ENCODE data around the gene DRD1.
A peak's percentile ranks its signal among the peaks of the same experiment; 100 is the strongest.
"Not testable (repeated sequence)": the region's sequence is repeated elsewhere in the genome, so short reads cannot be mapped to it uniquely, and the experiment has no call there.

Gene DRD1

DNA sequence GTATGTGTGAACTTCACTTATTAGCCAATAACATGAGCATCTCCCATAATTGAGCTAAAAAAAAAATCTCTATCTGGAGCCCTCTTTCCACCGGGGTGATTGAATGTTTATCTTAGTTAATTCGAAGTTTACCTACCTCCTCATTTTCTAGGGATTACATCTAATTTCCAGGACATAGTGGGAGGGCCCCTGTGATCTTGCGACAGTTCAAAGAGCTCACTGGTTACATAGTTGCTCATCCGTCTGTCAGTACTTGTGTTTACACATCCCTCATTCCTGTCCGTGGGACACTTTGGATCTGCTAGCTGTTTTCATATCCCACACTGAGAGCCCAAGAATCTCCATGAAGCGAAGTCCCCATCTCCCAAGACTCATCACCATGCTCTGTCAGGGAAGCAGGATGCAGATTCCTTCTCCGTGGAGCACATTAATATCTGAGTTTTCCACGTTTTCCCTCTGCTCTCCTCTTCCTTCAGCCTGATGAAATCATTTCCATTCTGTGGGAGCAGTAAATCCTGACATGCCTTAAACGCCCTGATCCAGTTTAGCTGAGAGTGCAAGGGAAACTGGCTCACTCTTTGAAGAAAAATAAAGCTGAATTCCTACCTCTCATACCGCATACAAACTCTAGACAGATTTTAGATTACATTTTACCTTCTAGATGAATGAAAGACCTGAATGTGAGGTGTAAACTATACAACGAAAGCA is 24.2 kb upstream of the DRD1 start:
- no peak for DNase-seq (ENCODE audit: low read depth)

DNA sequence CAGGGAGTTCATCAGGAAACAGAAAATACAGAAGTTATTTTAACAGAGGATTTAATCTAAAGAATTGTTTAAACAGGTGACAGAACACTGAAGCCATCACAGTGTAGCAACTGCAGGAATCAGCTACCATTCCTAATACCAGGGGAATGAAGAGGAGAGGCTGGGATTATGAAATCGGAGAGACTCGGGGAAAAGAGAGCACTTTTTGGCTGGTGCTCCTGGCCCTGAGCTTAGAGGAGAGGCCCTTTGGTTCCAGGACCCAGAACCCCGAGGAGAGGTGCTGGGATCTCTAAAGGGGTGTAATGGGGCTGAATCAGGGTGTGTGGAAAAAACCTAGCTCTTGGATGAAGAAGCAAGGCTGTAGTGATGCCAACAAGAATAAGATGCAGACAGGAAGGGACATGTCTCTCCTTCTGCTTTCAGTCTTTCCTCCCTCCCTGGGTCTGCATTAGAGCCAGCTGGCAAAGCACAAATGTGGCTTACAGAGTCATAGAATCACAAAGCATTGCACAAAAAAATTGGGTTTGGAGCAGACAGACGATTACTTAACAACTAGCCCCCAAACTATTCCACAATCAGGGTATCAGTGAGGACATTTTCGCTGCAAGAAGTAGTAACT is 22.8 kb upstream of the DRD1 start:
- no peak for DNase-seq (ENCODE audit: low read depth)

DNA sequence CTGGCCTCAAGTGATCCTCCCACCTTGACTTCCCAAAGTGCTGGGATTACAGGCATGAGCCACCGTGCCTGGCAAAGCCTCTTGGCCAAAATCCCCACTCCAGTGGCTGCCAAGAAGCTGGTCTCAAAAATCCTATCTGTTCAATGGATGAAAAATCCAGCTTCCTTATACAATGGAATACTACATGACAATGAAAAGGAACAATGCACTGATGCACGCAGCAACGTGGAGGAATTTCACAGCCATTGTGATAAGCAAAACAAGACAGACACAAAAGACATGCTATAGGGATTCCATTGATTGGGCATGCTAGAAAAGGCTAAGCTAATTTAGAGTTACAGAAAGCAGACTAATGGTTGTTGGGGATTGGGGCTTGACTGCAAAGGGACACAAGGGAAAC is 21.3 kb upstream of the DRD1 start:
- no peak for DNase-seq (ENCODE audit: low read depth)

DNA sequence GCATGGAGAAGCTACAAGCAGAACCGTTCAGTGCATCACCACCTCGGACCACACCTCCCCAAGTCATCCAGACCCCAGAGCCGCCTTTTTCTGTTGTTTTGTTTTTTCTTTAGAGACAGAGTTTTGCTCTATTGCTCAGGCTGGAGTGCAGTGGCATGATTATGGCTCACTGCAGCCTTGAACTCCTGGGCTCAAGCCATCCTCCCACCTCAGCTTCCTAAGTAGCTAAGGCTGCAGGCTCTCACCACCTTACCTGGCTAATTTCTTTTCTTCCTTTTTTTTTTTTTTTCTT is 20.9 kb upstream of the DRD1 start:
- DNase-seq (ENCODE audit: low read depth) = no peak

DNA sequence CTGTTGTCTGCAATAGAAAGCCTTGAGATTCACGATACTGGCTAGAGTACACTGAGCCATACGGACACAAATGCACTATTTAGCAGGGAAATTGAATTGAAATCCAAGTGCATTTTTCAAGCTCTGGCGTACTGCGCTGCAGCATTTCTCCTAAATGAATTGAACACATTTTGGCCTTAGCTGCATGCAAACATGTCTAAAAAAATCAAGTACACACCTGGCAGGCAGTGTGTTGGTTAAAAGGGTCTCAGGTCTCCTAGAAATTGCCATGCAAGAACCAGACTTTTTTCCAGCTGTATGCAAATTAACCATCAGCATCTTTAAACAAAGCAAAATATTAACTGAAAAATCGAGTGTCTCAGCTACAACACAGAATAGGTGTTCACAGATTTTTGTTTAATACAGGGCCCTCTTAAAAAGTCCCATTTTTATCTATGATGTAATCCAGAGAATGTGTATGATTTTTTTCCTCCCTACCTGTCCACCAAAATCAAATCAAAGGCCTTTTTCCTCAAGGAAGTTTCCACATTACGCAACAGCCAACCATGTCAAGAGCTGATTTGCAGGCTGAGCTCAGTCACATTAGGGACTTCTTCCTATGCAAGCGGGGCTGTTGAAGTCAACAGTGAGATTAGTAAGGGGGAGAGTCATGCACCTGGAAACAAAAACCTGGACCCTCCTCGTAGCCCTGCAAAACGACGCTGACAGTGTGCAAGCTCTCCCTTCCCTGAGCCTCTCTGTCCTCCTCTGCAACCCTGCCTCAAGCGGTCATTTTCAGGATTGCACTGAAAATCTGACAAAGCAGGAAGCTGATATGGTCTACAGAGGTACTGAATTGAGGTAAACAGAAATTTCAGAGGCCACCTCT is 20.3 kb upstream of the DRD1 start:
- DNase-seq (ENCODE audit: low read depth) = peak; percentile 58

DNA sequence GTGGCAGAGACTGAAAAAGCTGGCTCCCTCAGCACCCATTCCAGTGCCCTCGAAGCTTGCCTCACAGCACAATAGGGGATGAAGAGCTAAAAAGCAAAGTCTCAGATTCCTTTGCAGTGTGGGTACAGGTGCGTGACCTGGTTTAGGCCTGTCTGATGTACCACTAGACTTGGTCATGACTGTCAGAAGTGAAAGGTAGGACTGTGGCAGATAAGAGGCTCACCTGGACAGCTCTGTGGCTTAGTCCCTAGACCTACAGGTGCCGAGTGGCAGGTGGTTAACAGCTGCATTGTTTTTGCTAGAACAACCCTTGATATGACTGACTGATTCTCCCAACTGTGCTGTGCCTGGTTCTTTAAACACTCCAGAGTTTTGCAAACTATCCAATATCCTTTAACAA is 19.7 kb upstream of the DRD1 start:
- no peak for DNase-seq (ENCODE audit: low read depth)

DNA sequence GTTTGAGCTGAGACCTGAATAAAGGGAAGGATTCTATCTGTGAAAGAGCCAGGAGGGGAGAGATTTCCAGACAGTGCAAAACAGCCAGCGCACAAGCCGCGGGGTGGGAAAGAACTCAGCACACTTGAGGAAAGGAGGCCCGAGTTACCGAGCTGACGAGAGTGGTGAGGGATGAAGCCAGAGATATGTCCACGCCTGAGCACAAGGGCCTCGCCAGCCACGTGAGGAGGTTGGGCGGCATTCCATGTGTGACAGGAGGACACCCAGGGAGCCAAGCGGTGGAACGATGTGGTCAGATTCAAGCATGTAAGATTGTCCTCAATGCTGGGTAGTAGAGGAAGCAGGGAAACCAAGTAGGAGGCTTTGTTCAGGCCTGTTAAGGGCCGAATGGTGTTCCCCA is 17.4 kb upstream of the DRD1 start:
- no peak for DNase-seq (ENCODE audit: low read depth)

DNA sequence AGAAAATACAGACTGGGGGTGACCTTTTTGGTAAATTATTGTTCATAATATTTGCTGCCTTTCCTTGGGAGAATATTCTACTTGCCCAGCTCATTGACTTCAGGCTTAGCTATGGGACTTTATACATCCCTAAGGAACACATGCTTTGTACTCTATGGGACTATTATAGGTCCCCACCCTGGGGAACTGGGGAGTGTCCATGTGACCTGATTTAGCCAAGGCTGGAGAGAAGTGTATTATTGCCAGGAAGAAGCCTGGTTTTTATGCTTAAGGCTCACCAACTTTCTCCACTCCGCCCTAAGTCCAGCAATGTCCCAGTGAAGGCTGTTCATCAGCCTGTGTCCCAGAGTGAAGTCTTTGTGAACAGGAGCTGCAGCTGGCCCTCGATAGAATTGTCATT is 16.6 kb upstream of the DRD1 start:
- no peak for DNase-seq (ENCODE audit: low read depth)

DNA sequence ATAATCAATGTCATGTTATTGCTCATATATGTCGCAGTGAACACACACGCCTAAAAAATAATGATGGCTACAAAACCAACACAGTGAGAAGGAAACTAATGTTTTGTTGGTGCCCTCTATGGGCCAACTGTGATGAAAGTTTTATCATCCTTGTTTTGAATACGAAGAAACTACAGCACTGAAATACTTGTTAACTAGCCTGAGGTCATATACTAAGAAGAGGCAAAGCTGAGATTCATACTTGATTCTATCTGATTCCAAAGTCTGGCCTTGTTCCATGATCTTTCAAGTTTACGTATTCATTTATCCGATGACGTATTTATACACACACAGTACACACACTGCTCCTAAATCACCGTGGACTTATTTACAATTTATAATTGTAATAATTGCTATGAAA is 16.1 kb upstream of the DRD1 start:
- DNase-seq (ENCODE audit: low read depth) = no peak

DNA sequence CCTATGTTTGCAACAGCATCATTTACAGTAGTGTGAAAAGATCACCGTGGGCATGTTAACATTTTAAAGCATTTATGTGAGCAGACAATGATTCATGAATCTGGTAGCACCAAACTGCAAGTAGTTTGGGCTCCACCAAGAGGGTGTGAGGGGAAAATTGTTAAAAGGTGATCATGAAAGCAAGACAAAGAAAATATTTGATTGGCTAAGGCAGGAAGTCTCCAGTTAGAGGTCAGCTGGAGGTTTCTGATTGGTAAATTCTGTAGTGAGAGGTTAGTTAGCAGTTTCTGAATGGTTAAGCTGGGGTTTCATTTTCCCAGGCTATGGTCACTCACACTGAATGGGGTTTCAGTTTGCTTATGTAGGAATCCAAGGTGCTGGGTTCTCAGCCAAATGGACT is 13.5 kb upstream of the DRD1 start:
- no peak for DNase-seq (ENCODE audit: low read depth)

DNA sequence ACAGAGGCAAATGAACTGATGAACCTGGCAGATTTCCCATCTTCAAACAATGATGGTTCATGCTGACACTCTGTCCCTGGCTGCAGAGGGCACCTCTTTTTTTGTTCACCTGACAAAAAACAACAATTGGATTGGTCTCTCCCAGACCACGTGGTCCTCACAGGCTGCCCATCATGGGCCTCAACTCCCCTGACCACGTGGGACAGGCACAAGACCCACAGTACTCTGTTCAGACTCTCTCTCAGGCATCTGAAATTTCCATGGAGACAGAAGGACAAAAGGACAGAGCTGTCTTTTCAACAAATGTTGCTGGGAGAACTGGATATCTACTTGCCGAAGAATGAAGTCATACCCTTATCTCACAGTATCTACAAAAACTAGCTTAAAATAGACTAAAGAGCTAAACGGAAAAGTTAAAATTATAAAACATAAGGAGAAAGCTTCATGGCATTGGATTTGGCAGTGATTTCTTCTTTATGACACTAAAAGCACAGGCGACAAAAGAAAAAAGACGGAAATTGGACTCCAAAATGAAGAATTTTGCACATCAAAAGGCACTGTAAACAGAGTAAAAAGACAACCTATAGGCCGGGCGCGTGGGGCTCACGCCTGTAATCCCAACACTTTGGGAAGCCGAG is 12.2 kb upstream of the DRD1 start:
- no peak for DNase-seq (ENCODE audit: low read depth)

DNA sequence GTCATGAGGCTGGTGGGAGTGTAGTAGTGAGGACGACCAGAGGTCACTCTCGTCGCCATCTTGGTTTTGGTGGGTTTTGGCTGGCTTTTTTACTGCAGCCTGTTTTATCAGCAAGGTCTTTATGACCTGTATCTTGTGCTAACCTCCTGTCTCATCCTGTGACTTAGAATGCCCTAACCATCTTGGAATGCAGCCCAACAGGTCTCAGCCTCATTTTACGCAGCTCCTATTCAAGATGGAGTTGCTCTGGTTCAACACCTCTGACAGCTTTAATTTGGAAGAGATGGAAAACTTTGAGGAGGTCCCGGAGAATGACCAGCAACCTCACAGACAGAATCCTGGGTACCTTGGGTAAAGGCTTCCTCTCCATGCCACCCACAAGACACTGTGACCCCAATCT is 10.4 kb upstream of the DRD1 start:
- DNase-seq (ENCODE audit: low read depth) = not testable (repeated sequence)

DNA sequence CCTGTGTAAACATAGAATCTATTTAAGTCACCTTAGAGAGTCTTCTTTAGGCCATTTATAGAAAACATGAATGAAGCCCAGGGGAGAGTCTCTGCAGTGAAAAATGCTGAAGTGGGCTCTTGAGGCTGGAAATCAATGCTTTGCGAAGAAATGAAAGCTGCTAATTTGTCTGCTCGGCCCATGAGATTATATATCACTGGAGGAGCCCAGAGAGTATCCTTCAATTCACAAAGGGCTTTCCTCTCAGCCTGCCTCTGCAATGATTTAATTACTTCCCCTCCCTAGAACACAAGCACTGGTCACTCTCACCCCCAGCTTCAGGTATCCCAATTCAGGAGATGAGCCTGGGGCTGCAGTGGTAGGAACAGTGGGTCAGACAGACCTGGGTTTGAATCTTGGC is 8.2 kb upstream of the DRD1 start:
- DNase-seq (ENCODE audit: low read depth) = no peak

DNA sequence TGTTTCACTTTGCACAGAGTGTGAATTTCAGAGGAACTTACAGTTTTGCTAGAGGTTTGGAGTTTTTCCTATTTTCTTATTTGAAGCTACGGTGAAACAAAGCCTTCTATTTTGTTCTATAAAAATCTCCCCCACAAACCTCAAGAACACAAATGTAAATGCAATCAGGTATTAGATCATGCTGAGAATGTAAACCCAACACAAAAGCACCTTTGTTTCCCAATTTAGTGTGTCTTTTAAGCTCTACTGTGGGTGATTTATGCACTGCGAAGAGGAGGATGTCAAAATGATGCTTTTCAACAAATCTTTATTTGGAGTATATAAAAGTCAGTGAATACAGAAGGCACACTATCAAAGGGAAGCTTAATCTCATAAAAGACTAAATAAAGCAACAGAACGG is 4.3 kb upstream of the DRD1 start:
- DNase-seq (ENCODE audit: low read depth) = no peak

DNA sequence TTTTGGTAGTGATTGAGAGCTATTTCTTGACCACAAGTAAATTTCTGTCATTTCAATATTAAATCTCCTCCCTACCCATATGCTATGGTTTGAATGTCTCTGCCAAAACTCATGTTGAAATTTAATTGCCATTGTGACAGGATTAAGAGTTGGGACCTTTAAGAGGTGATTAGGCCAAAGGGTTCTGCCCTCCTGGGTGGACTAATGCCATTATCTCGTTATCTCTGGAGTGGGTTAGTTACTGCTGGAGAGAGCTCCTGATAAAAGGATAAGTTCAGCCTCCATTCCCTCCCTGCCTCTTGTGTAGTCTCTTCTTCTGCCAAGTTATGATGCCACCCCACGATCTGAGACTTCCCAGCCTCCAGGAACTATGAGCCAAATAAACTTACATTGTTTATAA is 3.6 kb upstream of the DRD1 start:
- DNase-seq (ENCODE audit: low read depth) = no peak

DNA sequence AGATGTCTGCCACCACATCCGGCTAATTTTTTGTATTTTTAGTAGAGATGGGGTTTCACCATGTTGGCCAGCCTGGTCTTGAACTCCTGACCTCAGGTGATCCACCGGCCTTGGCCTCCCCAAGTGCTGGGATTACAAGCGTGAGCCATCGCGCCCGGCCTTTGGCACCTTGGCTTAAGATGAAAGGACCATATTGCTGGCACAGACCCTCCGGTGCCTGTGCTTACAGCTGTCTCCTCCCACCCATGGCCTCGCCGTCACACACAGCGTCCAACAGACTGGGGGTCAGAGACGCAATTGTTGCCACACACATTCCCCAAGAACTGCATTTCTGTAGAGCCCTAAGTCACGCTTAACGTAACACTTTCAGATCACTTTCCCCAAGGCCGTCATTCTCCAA is 2.4 kb upstream of the DRD1 start:
- not testable (repeated sequence) for DNase-seq (ENCODE audit: low read depth)

DNA sequence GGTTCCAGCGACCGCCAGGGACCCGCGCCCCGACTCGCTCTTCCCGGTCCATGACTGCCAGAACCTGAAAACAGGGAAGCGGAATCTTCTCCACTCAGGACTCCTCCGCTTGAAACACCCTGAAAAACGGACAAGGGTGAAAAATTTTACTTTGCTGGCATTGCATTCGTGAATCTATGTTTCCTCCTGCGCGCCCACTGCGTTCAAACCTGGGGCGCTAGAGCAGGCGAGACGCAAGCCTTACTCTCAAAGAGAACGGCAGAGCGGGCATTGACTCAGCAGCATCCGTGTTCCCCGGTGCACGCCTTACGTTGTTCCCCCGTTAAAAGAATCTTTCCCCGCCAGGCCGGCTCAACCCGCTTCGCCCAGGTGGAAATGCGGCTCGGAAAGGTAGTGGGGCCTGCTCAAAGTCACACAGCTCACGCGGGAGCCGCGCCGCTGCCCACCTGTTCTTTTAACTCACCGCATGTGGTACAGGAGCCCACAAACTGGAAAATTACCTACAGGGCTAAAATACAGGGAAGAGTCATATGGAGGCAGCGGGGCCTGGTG is 999 bp upstream of the DRD1 start:
- no peak for DNase-seq (ENCODE audit: low read depth)

DNA sequence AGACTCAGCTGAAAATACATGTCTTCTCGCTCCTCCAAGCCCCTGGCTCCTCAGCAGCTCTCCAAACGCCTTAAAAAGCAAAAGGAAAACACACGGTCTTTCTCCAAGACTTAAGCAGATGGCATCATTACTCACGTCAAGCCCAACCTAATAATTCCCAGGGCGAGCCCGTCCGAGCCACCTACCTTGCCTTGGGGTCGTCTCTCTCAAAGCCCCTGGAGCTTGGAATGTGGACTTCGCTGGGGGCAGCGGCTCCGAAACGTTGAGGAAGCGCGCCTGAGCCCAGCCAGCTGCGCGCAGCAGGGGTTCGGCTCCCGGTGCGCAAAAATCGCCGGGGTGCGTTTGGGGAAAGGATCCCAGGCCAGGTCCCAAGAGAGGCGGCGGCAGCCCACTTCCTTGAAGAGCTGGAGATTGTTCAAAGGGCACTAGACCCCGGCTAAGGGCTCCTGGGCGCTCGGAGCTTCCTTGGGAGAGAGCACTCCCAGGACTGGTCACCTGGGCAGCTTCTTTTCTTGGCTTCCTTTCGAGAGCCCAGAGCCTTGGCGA is 395 bp downstream of the DRD1 start:
- peak; percentile 3 for DNase-seq (ENCODE audit: low read depth)

DNA sequence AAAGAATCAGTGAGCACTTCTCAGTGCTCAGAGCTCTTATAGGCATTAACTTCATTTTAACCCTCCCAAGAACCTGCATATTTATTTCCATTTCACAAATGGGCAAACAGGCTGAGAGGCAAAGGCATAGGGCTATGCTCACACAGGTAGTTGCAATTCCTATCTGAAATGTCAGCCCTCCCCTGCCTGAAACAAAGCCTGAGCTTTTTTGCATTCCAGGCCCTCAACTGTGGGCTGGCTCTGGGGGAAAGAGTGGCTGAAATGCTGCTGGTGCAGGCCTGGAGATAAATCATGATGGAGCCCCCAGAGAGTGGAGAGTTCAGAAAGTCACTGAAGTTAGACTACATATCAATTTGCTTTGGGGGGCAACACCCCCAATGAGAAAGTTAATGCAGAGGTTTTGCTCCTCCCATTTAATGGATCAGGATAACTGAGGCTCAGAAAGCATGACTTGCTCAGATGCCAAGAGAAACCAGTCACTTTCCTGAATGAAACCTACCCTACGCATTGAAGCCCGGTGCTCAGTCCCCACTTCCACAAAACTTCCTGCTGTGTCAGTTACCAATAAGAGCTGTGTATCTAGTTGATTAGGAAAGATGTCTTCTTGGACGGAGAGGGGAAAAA is 5.6 kb downstream of the DRD1 start:
- DNase-seq (ENCODE audit: low read depth) = no peak

DNA sequence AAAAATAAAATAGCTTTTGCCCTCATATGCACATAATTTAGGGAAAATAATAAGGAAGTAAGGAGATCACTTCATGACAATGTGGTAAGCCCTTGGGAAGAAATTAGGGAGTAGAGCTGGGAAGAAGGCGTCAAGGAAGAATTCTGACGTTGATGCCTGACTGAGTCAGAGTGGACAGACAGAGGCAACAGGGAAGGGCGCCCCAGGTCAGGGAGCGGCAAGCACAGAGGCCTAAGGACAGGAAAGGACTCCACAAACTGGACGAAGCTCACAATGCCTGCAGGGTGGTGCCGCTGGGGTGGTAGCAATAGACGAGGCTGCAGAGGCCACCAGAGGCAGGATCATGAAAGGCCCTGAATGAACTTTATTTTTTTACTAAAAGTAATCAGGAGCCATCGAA is 7.6 kb downstream of the DRD1 start:
- no peak for DNase-seq (ENCODE audit: low read depth)

DNA sequence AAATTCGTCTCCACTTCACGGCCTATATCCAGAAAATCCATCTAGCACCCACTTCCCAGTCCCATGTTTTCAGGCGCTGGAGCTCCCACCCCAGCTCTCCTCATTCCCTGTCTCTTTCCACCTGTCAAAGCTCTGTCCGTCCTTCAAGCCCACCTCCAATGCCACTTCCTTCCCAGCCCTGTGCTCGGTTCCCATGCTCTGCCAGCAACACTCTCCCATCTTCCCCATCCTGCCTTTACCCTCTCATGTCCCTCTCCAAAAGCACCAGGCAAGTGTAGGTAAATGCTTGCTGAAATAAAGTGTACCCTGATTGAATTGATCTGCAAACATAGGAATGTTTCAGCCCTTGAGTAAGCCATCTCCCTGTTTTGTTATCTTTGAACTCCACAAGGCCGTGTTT is 9.2 kb downstream of the DRD1 start:
- no peak for DNase-seq (ENCODE audit: low read depth)

DNA sequence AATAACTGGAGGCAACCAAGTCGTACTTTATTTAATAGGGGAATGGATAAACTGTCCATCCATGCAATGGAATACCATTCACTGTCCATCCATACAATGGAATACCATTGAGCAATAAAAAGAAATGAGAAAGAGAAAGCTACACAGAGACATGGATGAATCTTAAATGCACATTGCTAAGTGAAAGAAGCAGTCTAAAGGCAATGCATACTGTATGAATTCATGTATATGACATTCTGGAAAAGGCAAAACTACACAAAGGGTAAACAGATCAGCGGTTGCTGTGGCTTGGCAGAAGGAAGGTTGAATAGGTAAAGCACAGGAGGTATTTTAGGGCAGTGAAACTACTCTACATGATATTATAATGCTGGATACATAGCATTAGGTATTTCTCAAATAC is 16.2 kb downstream of the DRD1 start:
- no peak for DNase-seq (ENCODE audit: low read depth)
